ENCODE data around the gene DESI2. TPM values are rescaled to one million over a fixed set of nuclear protein-coding genes. Genes with fewer than 3 reads are reported as not detected.

Gene DESI2
- total and polyA plus RNA-seq, 8 donors, result 48.3 to 77.0 (median 67.7) TPM

DNA sequence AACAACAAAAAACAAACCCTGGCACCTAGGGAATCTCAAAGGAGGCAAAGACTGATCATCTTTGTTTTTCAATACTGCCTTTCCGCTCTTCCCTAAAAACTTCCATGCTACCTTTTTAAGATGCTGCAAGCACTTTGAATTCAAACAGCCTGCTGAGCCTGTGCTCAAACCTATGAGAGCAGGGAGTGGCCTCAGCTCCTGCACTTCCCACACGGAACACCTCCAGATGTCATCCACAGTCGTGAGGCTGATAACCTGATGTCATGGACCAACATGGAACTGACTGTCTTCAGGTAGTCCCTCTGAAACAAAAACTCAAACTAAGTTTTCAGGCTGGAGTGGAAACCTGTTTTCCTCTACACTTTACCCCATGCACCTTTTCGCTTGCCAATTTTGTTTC lies 46.8 kb downstream of the DESI2 start:
- no peak overlapping the region for H3K27ac ChIP-seq
- H3K27me3 ChIP-seq, result no peaks in the 10 kb centered on the region
- peaks cover 5 to 77% of the 10 kb centered on the region in 2 donors for H3K36me3 ChIP-seq
- DNase-seq (no peak), ATAC-seq (no peak)
- intact Hi-C loops (cut with DNase I), result no loop called here
- TF ChIP-seq CTCF (IDR thresholded peaks at IDR 0.05), result no peak
- no peak overlapping the region for H3K4me3 ChIP-seq
- H3K9me3 ChIP-seq, result no peaks in the 10 kb centered on the region
- no peaks in the 10 kb centered on the region for H3K4me1 ChIP-seq

DNA sequence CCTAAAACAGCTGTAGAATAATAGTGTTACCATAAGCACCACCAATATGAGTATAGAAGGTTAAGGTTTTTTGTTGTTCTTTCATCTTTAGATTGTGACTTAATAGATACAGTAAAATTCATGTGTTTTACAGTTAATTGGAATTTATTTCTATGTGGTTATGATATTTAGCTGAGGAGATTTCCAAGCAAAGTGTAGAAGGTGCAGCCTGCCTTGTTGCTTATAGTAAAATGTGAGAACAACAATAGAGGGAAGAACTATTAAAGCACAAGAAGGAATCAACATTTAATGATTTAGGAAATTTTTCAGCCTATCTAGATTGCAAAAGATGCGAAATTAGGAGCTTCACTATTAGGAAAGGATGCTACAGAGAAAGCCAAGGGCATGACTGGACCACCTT lies 47.9 kb downstream of the DESI2 start:
- no peaks in the 10 kb centered on the region for H3K9me3 ChIP-seq
- DNase-seq (no peak), ATAC-seq (no peak)
- intact Hi-C loops (cut with DNase I), result no loop called here
- no peaks in the 10 kb centered on the region for H3K4me1 ChIP-seq
- no peak overlapping the region for H3K4me3 ChIP-seq
- H3K27me3 ChIP-seq, result no peaks in the 10 kb centered on the region
- TF ChIP-seq CTCF (IDR thresholded peaks at IDR 0.05), result no peak
- H3K36me3 ChIP-seq, result peaks cover 5 to 73% of the 10 kb centered on the region in 2 donors
- no peak overlapping the region for H3K27ac ChIP-seq

DNA sequence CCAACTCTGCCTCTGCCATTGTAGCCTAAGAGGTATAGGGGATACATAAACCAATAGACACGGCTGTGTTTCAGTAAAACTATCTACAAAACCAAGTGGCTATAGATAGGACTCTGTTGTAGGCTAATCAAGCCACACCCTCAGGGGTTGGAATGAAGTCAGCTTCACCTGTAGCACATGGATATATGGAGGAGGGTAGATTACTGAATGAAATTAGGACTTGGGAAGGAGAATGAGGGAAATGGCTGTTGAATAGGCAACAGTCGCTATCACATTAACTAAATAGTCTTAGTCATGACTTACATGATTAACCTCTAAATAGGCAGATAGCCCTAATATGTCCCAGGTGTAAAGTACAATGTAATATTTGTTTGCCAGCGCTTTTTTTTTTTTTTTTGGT lies 49.7 kb downstream of the DESI2 start:
- ATAC-seq (no peak), DNase-seq (no peak)
- H3K9me3 ChIP-seq, result no peaks in the 10 kb centered on the region
- intact Hi-C loops (cut with DNase I), result no loop called here
- no peak overlapping the region for H3K4me3 ChIP-seq
- no peak for TF ChIP-seq CTCF (IDR thresholded peaks at IDR 0.05)
- no peaks in the 10 kb centered on the region for H3K27me3 ChIP-seq
- no peak overlapping the region for H3K27ac ChIP-seq
- H3K4me1 ChIP-seq, result no peaks in the 10 kb centered on the region
- H3K36me3 ChIP-seq, result peaks cover 5 to 63% of the 10 kb centered on the region in 2 donors

DNA sequence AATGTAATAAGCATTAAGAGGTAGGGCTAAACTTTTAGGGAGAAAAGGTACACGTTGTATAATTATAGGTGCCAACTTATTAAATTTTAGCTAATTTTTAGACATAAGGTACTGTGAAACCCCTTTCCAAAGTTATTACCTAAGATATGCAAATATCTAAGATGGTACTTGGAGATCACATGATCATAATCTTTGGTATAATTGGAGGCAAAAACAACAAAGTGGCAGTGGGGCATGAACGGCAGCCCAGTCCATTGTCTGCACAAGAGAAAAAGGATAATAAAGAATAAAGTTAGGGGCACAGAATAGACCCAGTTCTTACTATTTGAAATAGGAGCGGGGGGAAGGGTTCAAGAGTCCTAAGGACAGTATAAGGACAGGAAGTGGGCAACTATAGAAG lies 51.2 kb downstream of the DESI2 start:
- Histone ChIP-seq H3K27me3 (no peaks in the 10 kb centered on the region), H3K4me3 (no peak overlapping the region), H3K9me3 (no peaks in the 10 kb centered on the region), H3K4me1 (no peaks in the 10 kb centered on the region), H3K27ac (no peak overlapping the region), H3K36me3 (peaks cover 5 to 49% of the 10 kb centered on the region in 2 donors)
- no peak for TF ChIP-seq CTCF (IDR thresholded peaks at IDR 0.05)
- intact Hi-C loops (cut with DNase I), result no loop called here
- DNase-seq (no peak), ATAC-seq (no peak)

- intact Hi-C loops (cut with DNase I), result no loop called here
- peak; percentile 87 for ATAC-seq
- no peaks in the 10 kb centered on the region for H3K27me3 ChIP-seq
- no peaks in the 10 kb centered on the region for H3K4me1 ChIP-seq
- TF ChIP-seq CTCF (IDR thresholded peaks at IDR 0.05), result no peak
- H3K27ac ChIP-seq, result no peak overlapping the region
- no peak overlapping the region for H3K4me3 ChIP-seq
- no peaks in the 10 kb centered on the region for H3K9me3 ChIP-seq
- peaks cover 0 to 35% of the 10 kb centered on the region in 2 donors for H3K36me3 ChIP-seq
- peak in 2 of 4 donors; percentile 20 to 47 for DNase-seq
Observed at GRCh38 chr1:244705261-244706234, 52.6 kb downstream of the DESI2 start.
